Metanephros (tissue), 1 donor: ENCODE measurements around the gene P2RY6. TPM values are rescaled to one million over a fixed set of nuclear protein-coding genes. Genes with fewer than 3 reads are reported as not detected.

Source experiments
- total RNA-seq: library from RNA; depleted of rRNA; stranded (reverse); fragments of >200 nt; gene quantifications from one replicate; pipeline ENCODE4 v1.2.3, GENCODE V29; 2014

P2RY6 gene
- 1.5 TPM for total RNA-seq

DNA sequence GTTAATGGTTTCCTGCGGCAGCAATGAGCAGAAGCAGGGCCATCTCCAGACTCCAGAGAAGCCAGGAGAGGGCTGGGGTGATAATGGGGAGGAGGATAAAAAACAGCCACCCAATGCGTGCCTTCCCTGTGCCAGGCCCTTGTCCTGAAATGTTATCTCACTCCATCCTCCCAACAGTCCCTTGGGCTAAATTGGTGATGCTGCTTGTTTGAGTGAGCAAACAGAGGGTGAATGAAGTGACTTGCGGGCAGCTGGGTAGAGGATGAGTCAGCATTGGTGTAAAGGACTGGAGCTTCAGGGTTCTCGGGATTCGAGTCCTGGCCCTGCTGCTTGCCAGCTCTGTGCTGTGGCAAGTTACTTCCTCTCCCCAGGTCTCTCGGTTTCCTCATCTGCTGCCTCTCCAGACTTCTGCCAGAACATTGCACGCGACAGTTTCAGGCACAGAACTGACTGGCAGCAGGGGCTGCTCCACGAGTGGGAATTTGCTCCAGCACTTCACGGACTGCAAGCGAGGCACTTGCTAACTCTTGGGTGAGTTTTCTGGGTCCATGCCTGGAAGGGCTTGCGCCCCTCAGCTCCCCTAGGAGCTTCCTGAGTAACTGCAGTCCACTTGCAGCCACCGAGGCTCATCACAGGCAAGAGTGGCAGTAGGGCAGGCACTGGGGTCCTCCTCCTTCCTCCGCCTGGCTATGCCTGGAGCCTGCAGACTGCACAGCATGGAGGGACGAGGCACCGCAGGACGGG, at the start of gene P2RY6:
Gene P2RY6 (plus strand): TSS at position 403 of the 744 bp plus-strand sequence. CDS start 24,181 bp downstream, outside the sequence.

DNA sequence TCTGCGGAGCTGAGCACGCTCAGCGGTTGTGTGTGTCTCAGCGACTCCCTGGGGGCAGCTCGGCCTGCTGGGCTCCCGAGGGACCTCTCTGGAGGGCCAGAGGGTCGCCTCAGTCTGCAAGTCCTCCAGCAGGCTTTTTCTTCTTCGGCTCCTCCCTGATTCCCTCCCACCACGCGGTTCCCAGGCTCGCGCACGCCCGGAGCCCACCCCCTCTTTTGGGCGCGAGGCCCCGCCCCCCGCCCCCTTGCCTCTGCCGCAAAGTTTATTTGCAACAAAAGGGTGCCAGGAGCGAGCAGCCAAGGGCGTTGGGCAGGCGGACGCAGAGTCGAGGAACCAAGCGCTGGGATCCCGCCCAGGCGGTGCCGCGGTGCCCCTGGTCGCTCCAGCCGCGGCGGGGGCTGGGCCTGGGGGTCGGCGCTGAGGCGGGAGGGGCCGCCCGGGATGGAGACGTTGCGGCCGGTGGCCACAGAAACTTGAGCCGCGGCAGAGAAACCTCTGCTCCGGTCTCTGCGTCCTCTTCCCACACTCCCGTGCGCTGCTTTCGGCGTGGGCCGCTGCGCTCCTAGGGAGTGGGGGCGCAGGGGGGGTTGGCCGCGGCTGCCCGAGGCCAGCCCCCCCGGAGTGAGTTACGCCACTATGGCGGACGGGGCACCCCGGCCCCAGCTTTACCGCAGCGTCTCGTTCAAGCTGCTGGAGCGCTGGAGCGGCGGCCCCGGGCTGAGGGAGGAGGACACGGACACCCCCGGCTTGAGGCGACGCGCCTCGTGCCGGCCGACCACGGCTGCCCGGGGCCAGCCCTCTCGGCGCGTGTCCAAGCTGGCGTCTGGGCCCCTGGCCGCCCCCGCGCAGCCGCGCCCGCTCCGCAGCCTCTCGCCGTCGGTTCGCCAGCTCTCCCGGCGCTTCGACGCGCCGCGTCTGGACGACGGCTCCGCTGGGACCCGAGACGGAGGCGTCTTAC, 36.1 kb downstream of the P2RY6 start, which contains the start of gene ARHGEF17:
Gene ARHGEF17 (plus strand): TSS at position 274 of the 958 bp plus-strand sequence. CDS start 363 bp downstream, at position 637.

Other genes starting within 250 kb of the P2RY6 start
- 30.9 TPM for gene FCHSD2, start 130.0 kb upstream of the P2RY6 start, total RNA-seq
- gene P2RY2, start 54.1 kb upstream of the P2RY6 start, total RNA-seq, result 6.0 TPM
- 102 TPM for gene ARHGEF17, start 35.9 kb downstream of the P2RY6 start, total RNA-seq
- 6.9 TPM for gene RELT, start 104.1 kb downstream of the P2RY6 start, total RNA-seq